H9 (cell line): Measurements from ENCODE around the gene LDB2. TPM values are rescaled to one million over a fixed set of nuclear protein-coding genes. Genes with fewer than 3 reads are reported as not detected.

Experiments used
- DNase-seq: peaks from one replicate; pipeline ENCODE4 v3.0.0-alpha.2; 2017
- H2AFZ ChIP-seq: one replicate; pipeline ENCODE4 v1.6.1; 2013; ENCODE audit warnings: mild to moderate bottlenecking, low read length, control low read depth, moderate library complexity
- H2AK5ac ChIP-seq: 2 replicates; pipeline ENCODE4 v1.6.1; 2013; ENCODE audit warnings: low read length, control low read depth, mixed read lengths; ENCODE audit not compliant: insufficient read length
- H2BK120ac ChIP-seq: one replicate; pipeline ENCODE4 v1.6.1; 2013; ENCODE audit warnings: low read depth, mild to moderate bottlenecking, low read length, control low read depth, inconsistent platforms; ENCODE audit not compliant: poor library complexity, severe bottlenecking
- H2BK12ac ChIP-seq: 2 replicates; pipeline ENCODE4 v1.6.1; 2013; ENCODE audit warnings: low read length, control low read depth, mixed read lengths, low read depth; ENCODE audit not compliant: insufficient read length
- H2BK15ac ChIP-seq: 2 replicates; pipeline ENCODE4 v1.6.1; 2013; ENCODE audit warnings: low read depth, low read length, control low read depth
- H2BK20ac ChIP-seq: one replicate; pipeline ENCODE4 v1.6.1; 2013; ENCODE audit warnings: low read depth, mild to moderate bottlenecking, low read length, control low read depth, inconsistent platforms; ENCODE audit not compliant: poor library complexity, severe bottlenecking
- H2BK5ac ChIP-seq: 2 replicates; pipeline ENCODE4 v1.6.1; 2013; ENCODE audit warnings: low read length, control low read depth, mixed read lengths; ENCODE audit not compliant: insufficient read length
- H3K14ac ChIP-seq: 2 replicates; pipeline ENCODE4 v1.6.1; 2013; ENCODE audit warnings: low read length, control low read depth; ENCODE audit not compliant: insufficient read depth
- H3K18ac ChIP-seq: 2 replicates; pipeline ENCODE4 v1.6.1; 2013; ENCODE audit warnings: low read depth, mild to moderate bottlenecking, mixed read lengths, low read length, control low read depth; ENCODE audit not compliant: insufficient read length
- H3K23ac ChIP-seq: 2 replicates; pipeline ENCODE4 v1.6.1; 2013; ENCODE audit warnings: low read length, control low read depth, mixed read lengths, low read depth; ENCODE audit not compliant: insufficient read length
- H3K23me2 ChIP-seq: 2 replicates; pipeline ENCODE4 v1.6.1; 2013; ENCODE audit warnings: low read depth, mild to moderate bottlenecking, mixed read lengths, low read length, control low read depth; ENCODE audit not compliant: insufficient read length, poor library complexity, severe bottlenecking
- H3K27ac ChIP-seq: 2 replicates; pipeline ENCODE4 v1.5.1; 2013; ENCODE audit warnings: low read length, control low read depth, mixed read lengths, low read depth; ENCODE audit not compliant: insufficient read length
- H3K27me3 ChIP-seq: 2 replicates; pipeline ENCODE4 v1.6.1; 2013; ENCODE audit warnings: low read length, control low read depth, inconsistent platforms; ENCODE audit not compliant: insufficient read depth
- H3K4ac ChIP-seq: 2 replicates; pipeline ENCODE4 v1.6.1; 2013; ENCODE audit warnings: low read depth, mild to moderate bottlenecking, control low read depth, inconsistent platforms, low read length, moderate library complexity
- H3K4me1 ChIP-seq: 2 replicates; pipeline ENCODE4 v1.6.1; 2013; ENCODE audit warnings: low read length, control low read depth, inconsistent platforms; ENCODE audit not compliant: insufficient read depth
- H3K4me2 ChIP-seq: 2 replicates; pipeline ENCODE4 v1.6.1; 2013; ENCODE audit warnings: low read length, control low read depth, mixed read lengths; ENCODE audit not compliant: insufficient read length, insufficient read depth
- H3K56ac ChIP-seq: 2 replicates; pipeline ENCODE4 v1.6.1; 2013; ENCODE audit warnings: low read depth, mild to moderate bottlenecking, mixed read lengths, low read length, control low read depth; ENCODE audit not compliant: insufficient read length
- H3K79me1 ChIP-seq: 2 replicates; pipeline ENCODE4 v1.6.1; 2013; ENCODE audit warnings: low read depth, mild to moderate bottlenecking, moderate library complexity, low read length, control low read depth, inconsistent platforms; ENCODE audit not compliant: insufficient read depth, poor library complexity, severe bottlenecking
- H3K79me2 ChIP-seq: 2 replicates; pipeline ENCODE4 v1.6.1; 2013; ENCODE audit warnings: low read length, control low read depth, inconsistent platforms; ENCODE audit not compliant: insufficient read depth
- H3K9ac ChIP-seq: 2 replicates; pipeline ENCODE4 v1.6.1; 2013; ENCODE audit warnings: low read length, control low read depth, mixed read lengths; ENCODE audit not compliant: insufficient read length; ENCODE audit errors: extremely low read depth
- H3K9me3 ChIP-seq: one replicate; pipeline ENCODE4 v1.6.1; 2013; ENCODE audit warnings: low read depth, low read length, inconsistent platforms; ENCODE audit not compliant: control insufficient read depth
- H3T11ph ChIP-seq: one replicate; pipeline ENCODE4 v1.6.1; 2013; ENCODE audit warnings: mild to moderate bottlenecking, low read length, control low read depth, inconsistent platforms
- H4K20me1 ChIP-seq: one replicate; pipeline ENCODE4 v1.6.1; 2013; ENCODE audit not compliant: control insufficient read depth, insufficient read length, insufficient read depth
- H4K5ac ChIP-seq: 2 replicates; pipeline ENCODE4 v1.6.1; 2013; ENCODE audit warnings: low read depth, mild to moderate bottlenecking, mixed read lengths, low read length, control low read depth; ENCODE audit not compliant: insufficient read length
- H4K8ac ChIP-seq: replicated peaks from 2 replicates; pipeline ENCODE4 v1.6.1; 2013; ENCODE audit warnings: low read length, control low read depth, mixed read lengths, low read depth; ENCODE audit not compliant: insufficient read length
- H4K91ac ChIP-seq: 2 replicates; pipeline ENCODE4 v1.6.1; 2013; ENCODE audit warnings: low read depth, mild to moderate bottlenecking, moderate library complexity, mixed read lengths, low read length, control low read depth; ENCODE audit not compliant: insufficient read length
- H3K27ac Mint-ChIP-seq, 3 experiments: 2 replicates in 2 of 3; 3 replicates in 1 of 3; pipeline ENCODE4 v1.8.0; 2020 to 2021; ENCODE audit warnings: mixed read lengths in 3 of 3, mild to moderate bottlenecking in 1 of 3, moderate library complexity in 1 of 3
- H3K27me3 Mint-ChIP-seq: 2 replicates; pipeline ENCODE4 v1.8.0; 2021; ENCODE audit warnings: low read depth, mild to moderate bottlenecking, moderate library complexity, mixed read lengths
- H3K36me3 Mint-ChIP-seq, 3 experiments: 2 replicates in 2 of 3; 3 replicates in 1 of 3; pipeline ENCODE4 v1.8.0; 2020 to 2021; ENCODE audit warnings: low read depth in 3 of 3, mixed read lengths in 3 of 3; ENCODE audit not compliant: insufficient read depth in 1 of 3
- H3K4me1 Mint-ChIP-seq, 2 experiments: 2 replicates each; pipeline ENCODE4 v1.8.0; 2020; ENCODE audit warnings: mixed read lengths in 2 of 2
- H3K4me3 Mint-ChIP-seq, 2 experiments: 2 replicates in 1 of 2; 3 replicates in 1 of 2; pipeline ENCODE4 v1.8.0; 2020 to 2021; ENCODE audit warnings: mild to moderate bottlenecking in 2 of 2, mixed read lengths in 2 of 2, moderate library complexity in 1 of 2
- H3K9me3 Mint-ChIP-seq, 2 experiments: 2 replicates in 1 of 2; 3 replicates in 1 of 2; pipeline ENCODE4 v1.8.0; 2020; ENCODE audit warnings: mild to moderate bottlenecking in 2 of 2, mixed read lengths in 2 of 2, moderate library complexity in 1 of 2
- WGBS: extraction: QIAGEN DNeasy Blood & Tissue Kit; methylation state at CpG from one replicate; pipeline ENCODE4 v1.1.7; 2013; ENCODE audit warnings: missing lambda C conversion rate, low lambda C conversion rate, mixed read lengths; ENCODE audit not compliant: insufficient read length; ENCODE audit errors: extremely low coverage; 5-methylcytosine and 5-hydroxymethylcytosine counted together
- total RNA-seq: library from RNA; stranded (reverse); gene quantifications from 2 replicates; pipeline ENCODE4 v1.2.1, GENCODE V29; 2021
- TF ChIP-seq, protein P1 (sequence below): fragments of 200-600 bp; sonication (generic); conservative IDR thresholded peaks from 3 replicates; pipeline ENCODE4 v1.8.0; 2021; ENCODE audit warnings: antibody characterized with exemption, mild to moderate bottlenecking

The LDB2 gene
- total RNA-seq, 1 experiment from 2014 or later = 22.5 TPM

- Histone ChIP-seq H3K23ac (no peak overlapping the region), H4K20me1 (no peaks in the 10 kb centered on the region), H4K91ac (no peak overlapping the region), H3K18ac (no peak overlapping the region), H2AK5ac (no peak overlapping the region), H2BK5ac (no peak overlapping the region), H3K27ac (no peak overlapping the region), H3K9ac (no peak overlapping the region), H3K27me3 (no peaks in the 10 kb centered on the region), H2BK120ac (no peak overlapping the region), H2AFZ (no peak overlapping the region), H3K14ac (no peak overlapping the region), H3K23me2 (no peaks in the 10 kb centered on the region), H3K79me2 (no peaks in the 10 kb centered on the region; the same call in 1 of the 2 replicates), H2BK20ac (no peak overlapping the region), H3K4me2 (no peak overlapping the region), H2BK12ac (no peak overlapping the region), H3T11ph (no peak overlapping the region), H3K56ac (no peak overlapping the region), H2BK15ac (no peak overlapping the region), H4K8ac (no peak overlapping the region), H3K4me1 (no peaks in the 10 kb centered on the region; the same call in 1 of the 2 replicates), H3K79me1 (no peaks in the 10 kb centered on the region), H3K9me3 (no peaks in the 10 kb centered on the region), H4K5ac (no peak overlapping the region), H3K4ac (no peak overlapping the region)
- Mint-ChIP-seq H3K36me3 (peaks cover 0 to 4% (median under 1%) of the 10 kb centered on the region in 3 experiments; a peak in 3 of 7 replicates), H3K4me1 (0 out of 4 replicates have a peak, but pooled peaks cover 0 to 2% of the 10 kb centered on the region in 2 experiments), H3K27me3 (no peaks in the 10 kb centered on the region), H3K27ac (no peak overlapping the region), H3K9me3 (peaks cover 0 to under 1% of the 10 kb centered on the region in 2 experiments; a peak in 1 of 5 replicates), H3K4me3 (no peak overlapping the region)
- WGBS = no CpG with 5 or more reads among the region's 6 CpGs
- TF ChIP-seq, protein P1, sequence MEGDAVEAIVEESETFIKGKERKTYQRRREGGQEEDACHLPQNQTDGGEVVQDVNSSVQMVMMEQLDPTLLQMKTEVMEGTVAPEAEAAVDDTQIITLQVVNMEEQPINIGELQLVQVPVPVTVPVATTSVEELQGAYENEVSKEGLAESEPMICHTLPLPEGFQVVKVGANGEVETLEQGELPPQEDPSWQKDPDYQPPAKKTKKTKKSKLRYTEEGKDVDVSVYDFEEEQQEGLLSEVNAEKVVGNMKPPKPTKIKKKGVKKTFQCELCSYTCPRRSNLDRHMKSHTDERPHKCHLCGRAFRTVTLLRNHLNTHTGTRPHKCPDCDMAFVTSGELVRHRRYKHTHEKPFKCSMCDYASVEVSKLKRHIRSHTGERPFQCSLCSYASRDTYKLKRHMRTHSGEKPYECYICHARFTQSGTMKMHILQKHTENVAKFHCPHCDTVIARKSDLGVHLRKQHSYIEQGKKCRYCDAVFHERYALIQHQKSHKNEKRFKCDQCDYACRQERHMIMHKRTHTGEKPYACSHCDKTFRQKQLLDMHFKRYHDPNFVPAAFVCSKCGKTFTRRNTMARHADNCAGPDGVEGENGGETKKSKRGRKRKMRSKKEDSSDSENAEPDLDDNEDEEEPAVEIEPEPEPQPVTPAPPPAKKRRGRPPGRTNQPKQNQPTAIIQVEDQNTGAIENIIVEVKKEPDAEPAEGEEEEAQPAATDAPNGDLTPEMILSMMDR = no peak
- no peak for DNase-seq
These were observed 181.0 kb downstream of the LDB2 start for GRCh38 chr4:16717266-16717970.
